Brain microvascular endothelial cell (primary cell): ENCODE results near the gene FOXG1.
A peak's percentile ranks its signal among the peaks of the same experiment; 100 is the strongest.

ENCODE experiments used
- DNase-seq: peaks from one replicate; pipeline ENCODE4 v3.0.0-alpha.2; 2020
- H3K27ac ChIP-seq: fragments of 250-450 bp; sonication (Bioruptor Pico); 2 replicates; pipeline ENCODE4 v1.5.1; 2020; ENCODE audit warnings: mild to moderate bottlenecking, moderate library complexity
- H3K27me3 ChIP-seq: fragments of 250-450 bp; sonication (Bioruptor Pico); replicated peaks from 2 replicates; pipeline ENCODE4 v1.5.1; 2020; ENCODE audit warnings: mild to moderate bottlenecking
- H3K36me3 ChIP-seq: fragments of 250-450 bp; sonication (Bioruptor Pico); replicated peaks from 2 replicates; pipeline ENCODE4 v1.5.1; 2020; ENCODE audit warnings: mild to moderate bottlenecking
- H3K4me3 ChIP-seq: 2 replicates; pipeline ENCODE4 v1.5.1; 2011; ENCODE audit warnings: low read depth, mild to moderate bottlenecking, control low read depth, low read length, moderate library complexity
- CTCF ChIP-seq: IDR thresholded peaks from 2 replicates; pipeline ENCODE4 v1.5.1; 2011; ENCODE audit warnings: low read depth, mild to moderate bottlenecking, moderate library complexity, low read length, control low read depth, inconsistent platforms; ENCODE audit errors: missing control alignments
- in situ Hi-C: cut with HindIII; loops from 2 replicates; pipeline ENCODE4 v1.10.0; 2017; ENCODE audit warnings: low sequenced_read_pairs, low pct_ligation_motif_present

The FOXG1 gene

GRCh38 chr14:28746247-28746646 is 20.3 kb upstream of the FOXG1 start:
- DNase-seq = no peak
- H3K27ac ChIP-seq = no peak overlapping the region
- no peak overlapping the region for H3K4me3 ChIP-seq
- H3K36me3 ChIP-seq = no peaks in the 10 kb centered on the region
- no peak for TF ChIP-seq CTCF
- in situ Hi-C loops = no loop called here
- no peaks in the 10 kb centered on the region for H3K27me3 ChIP-seq

- no peaks in the 10 kb centered on the region for H3K36me3 ChIP-seq
- DNase-seq = peak; percentile 24
- peaks cover 9% of the 10 kb centered on the region for H3K27me3 ChIP-seq
- H3K27ac ChIP-seq = no peak overlapping the region
- peak; percentile 86 for TF ChIP-seq CTCF
- in situ Hi-C loops = loop anchor here (25.0 kb wide), 1 partner anchor 786 kb away; no protein-coding TSS in a partner anchor
- no peak overlapping the region for H3K4me3 ChIP-seq
These were observed 15.0 kb upstream of the FOXG1 start for GRCh38 chr14:28751467-28752058.

- no peak overlapping the region for H3K4me3 ChIP-seq
- in situ Hi-C loops = loop anchor here (25.0 kb wide), 1 partner anchor 783 kb away; no protein-coding TSS in a partner anchor
- peak; percentile 27 for DNase-seq
- peaks cover 25% of the 10 kb centered on the region for H3K27me3 ChIP-seq
- peak; percentile 79 for TF ChIP-seq CTCF
- H3K27ac ChIP-seq = no peak overlapping the region
- H3K36me3 ChIP-seq = no peaks in the 10 kb centered on the region
These were observed 12.2 kb upstream of the FOXG1 start for GRCh38 chr14:28754209-28754985.

- Histone ChIP-seq H3K36me3 (no peaks in the 10 kb centered on the region), H3K4me3 (no peak overlapping the region), H3K27me3 (peaks cover 34% of the 10 kb centered on the region), H3K27ac (no peak overlapping the region)
- in situ Hi-C loops = loop anchor here (25.0 kb wide), 1 partner anchor 782 kb away; no protein-coding TSS in a partner anchor
- no peak for TF ChIP-seq CTCF
- DNase-seq = no peak
These were observed 11.3 kb upstream of the FOXG1 start for GRCh38 chr14:28755198-28755815.

- in situ Hi-C loops = loop anchor here (25.0 kb wide), 1 partner anchor 781 kb away; no protein-coding TSS in a partner anchor
- DNase-seq = no peak
- no peak for TF ChIP-seq CTCF
- no peaks in the 10 kb centered on the region for H3K36me3 ChIP-seq
- no peak overlapping the region for H3K4me3 ChIP-seq
- no peak overlapping the region for H3K27ac ChIP-seq
- H3K27me3 ChIP-seq = peaks cover 37% of the 10 kb centered on the region
These were observed 10.7 kb upstream of the FOXG1 start for GRCh38 chr14:28755884-28756268.
